ENCODE data around the gene TP53BP2. TPM values are rescaled to one million over a fixed set of nuclear protein-coding genes. Genes with fewer than 3 reads are reported as not detected.
"Not testable (repeated sequence)": the region's sequence is repeated elsewhere in the genome, so short reads cannot be mapped to it uniquely, and the experiment has no call there.

Gene TP53BP2
- polyA plus RNA-seq, 1 experiment = 48.1 TPM

DNA sequence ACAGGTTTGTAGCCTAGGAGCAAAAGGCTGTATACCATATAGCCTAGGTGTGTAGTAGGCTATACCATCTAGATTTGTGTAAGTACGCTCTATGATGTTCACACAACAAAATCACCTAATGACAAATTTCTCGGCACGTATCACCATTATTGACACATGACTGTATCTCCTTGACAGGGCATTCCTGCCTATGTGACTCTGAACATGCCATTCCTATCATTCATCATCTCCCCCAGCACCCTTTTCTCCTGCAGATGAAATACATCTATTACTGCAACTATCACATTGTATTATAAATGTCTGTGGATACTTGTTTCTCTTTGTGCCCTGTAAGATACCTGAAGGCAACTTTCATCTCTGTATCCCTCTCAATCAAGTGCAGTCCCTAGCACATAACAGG, 29.9 kb downstream of the TP53BP2 start:
- no peak overlapping the region for H3K27ac ChIP-seq (ENCODE audit: low read depth, low read length)
- CTCF ChIA-PET = interaction anchor here (0.9 kb wide), 1 partner anchor 30 kb away, joined by 4 read pairs; the partner anchor contains the start of gene TP53BP2
- no peaks in the 10 kb centered on the region for H3K9me3 ChIP-seq (ENCODE audit: control insufficient read depth, insufficient read depth, low read length)
- no peak for DNase-seq (ENCODE audit: low read depth, low spot score)
- TF ChIP-seq CTCF (IDR thresholded peaks at IDR 0.05; ENCODE audit: low read depth, low read length) = no peak
- no peaks in the 10 kb centered on the region for H3K27me3 ChIP-seq (ENCODE audit: control insufficient read depth, insufficient read depth, low read length)
- POLR2A ChIA-PET = interaction anchor here (0.7 kb wide), 1 partner anchor 9 kb away, joined by 3 read pairs; no protein-coding TSS in a partner anchor
- no peak overlapping the region for H3K4me3 ChIP-seq (ENCODE audit: low read depth, low read length)

- no peaks in the 10 kb centered on the region for H3K27me3 ChIP-seq (ENCODE audit: control insufficient read depth, insufficient read depth, low read length)
- no peak overlapping the region for H3K4me3 ChIP-seq (ENCODE audit: low read depth, low read length)
- no peak for TF ChIP-seq CTCF (IDR thresholded peaks at IDR 0.05; ENCODE audit: low read depth, low read length)
- H3K9me3 ChIP-seq (ENCODE audit: control insufficient read depth, insufficient read depth, low read length) = no peaks in the 10 kb centered on the region
- ChIA-PET CTCF (no interaction called here), POLR2A (no interaction called here)
- no peak for DNase-seq (ENCODE audit: low read depth, low spot score)
- no peak overlapping the region for H3K27ac ChIP-seq (ENCODE audit: low read depth, low read length)
Measured at GRCh38 chr1:223815020-223815853, 30.5 kb downstream of the TP53BP2 start.

- Histone ChIP-seq H3K9me3 (ENCODE audit: control insufficient read depth, insufficient read depth, low read length) (no peaks in the 10 kb centered on the region), H3K4me3 (ENCODE audit: low read depth, low read length) (no peak overlapping the region), H3K27ac (ENCODE audit: low read depth, low read length) (no peak overlapping the region), H3K27me3 (ENCODE audit: control insufficient read depth, insufficient read depth, low read length) (no peaks in the 10 kb centered on the region)
- CTCF ChIA-PET = interaction anchor here (0.6 kb wide), 1 partner anchor 73 kb away, joined by 3 read pairs; no protein-coding TSS in a partner anchor
- no peak for DNase-seq (ENCODE audit: low read depth, low spot score)
- POLR2A ChIA-PET = no interaction called here
- TF ChIP-seq CTCF (IDR thresholded peaks at IDR 0.05; ENCODE audit: low read depth, low read length) = no peak
Measured at GRCh38 chr1:223813645-223814044, 32.1 kb downstream of the TP53BP2 start.

- POLR2A ChIA-PET = interaction anchor here (0.6 to 0.8 kb wide), 2 partner anchors 34 to 393 kb away, joined by 3 read pairs; partner anchors contain the start of gene TP53BP2
- no peaks in the 10 kb centered on the region for H3K9me3 ChIP-seq (ENCODE audit: control insufficient read depth, insufficient read depth, low read length)
- no peak overlapping the region for H3K4me3 ChIP-seq (ENCODE audit: low read depth, low read length)
- no peaks in the 10 kb centered on the region for H3K27me3 ChIP-seq (ENCODE audit: control insufficient read depth, insufficient read depth, low read length)
- CTCF ChIA-PET = interaction anchor here (0.6 to 1.8 kb wide), 16 partner anchors 8 to 1111 kb away, joined by 3 to 11 read pairs (median 4); partner anchors contain the start of gene TP53BP2
- DNase-seq (ENCODE audit: low read depth, low spot score) = no peak
- peak; percentile 44 for TF ChIP-seq CTCF (IDR thresholded peaks at IDR 0.05; ENCODE audit: low read depth, low read length)
- H3K27ac ChIP-seq (ENCODE audit: low read depth, low read length) = no peak overlapping the region
Measured at GRCh38 chr1:223811634-223812101, 34.1 kb downstream of the TP53BP2 start.

- ChIA-PET CTCF (interaction anchor here (0.6 to 1.6 kb wide), 11 partner anchors 8 to 676 kb away, joined by 3 to 9 read pairs (median 4); partner anchors contain the start of gene TP53BP2), POLR2A (no interaction called here)
- Histone ChIP-seq H3K27ac (ENCODE audit: low read depth, low read length) (no peak overlapping the region), H3K27me3 (ENCODE audit: control insufficient read depth, insufficient read depth, low read length) (no peaks in the 10 kb centered on the region), H3K4me3 (ENCODE audit: low read depth, low read length) (no peak overlapping the region), H3K9me3 (ENCODE audit: control insufficient read depth, insufficient read depth, low read length) (no peaks in the 10 kb centered on the region)
- DNase-seq (ENCODE audit: low read depth, low spot score) = no peak
- no peak for TF ChIP-seq CTCF (IDR thresholded peaks at IDR 0.05; ENCODE audit: low read depth, low read length)
Measured at GRCh38 chr1:223810586-223810985, 35.2 kb downstream of the TP53BP2 start.

- not testable (repeated sequence) for H3K27ac ChIP-seq (ENCODE audit: low read depth, low read length)
Measured at GRCh38 chr1:223809905-223810304, 35.8 kb downstream of the TP53BP2 start.

More at GRCh38 chr1:223809905-223810304, 35.8 kb downstream of the TP53BP2 start:
- CTCF ChIA-PET; H3K9me3 ChIP-seq (ENCODE audit: control insufficient read depth, insufficient read depth, low read length); POLR2A ChIA-PET; DNase-seq (ENCODE audit: low read depth, low spot score); H3K4me3 ChIP-seq (ENCODE audit: low read depth, low read length); H3K27me3 ChIP-seq (ENCODE audit: control insufficient read depth, insufficient read depth, low read length): not testable (repeated sequence)
